ENCODE results near the gene ARHGAP26.

Gene ARHGAP26

GRCh38 chr5:143129910-143130612, 359.9 kb downstream of the ARHGAP26 start:
- DNase-seq = no peak

DNA sequence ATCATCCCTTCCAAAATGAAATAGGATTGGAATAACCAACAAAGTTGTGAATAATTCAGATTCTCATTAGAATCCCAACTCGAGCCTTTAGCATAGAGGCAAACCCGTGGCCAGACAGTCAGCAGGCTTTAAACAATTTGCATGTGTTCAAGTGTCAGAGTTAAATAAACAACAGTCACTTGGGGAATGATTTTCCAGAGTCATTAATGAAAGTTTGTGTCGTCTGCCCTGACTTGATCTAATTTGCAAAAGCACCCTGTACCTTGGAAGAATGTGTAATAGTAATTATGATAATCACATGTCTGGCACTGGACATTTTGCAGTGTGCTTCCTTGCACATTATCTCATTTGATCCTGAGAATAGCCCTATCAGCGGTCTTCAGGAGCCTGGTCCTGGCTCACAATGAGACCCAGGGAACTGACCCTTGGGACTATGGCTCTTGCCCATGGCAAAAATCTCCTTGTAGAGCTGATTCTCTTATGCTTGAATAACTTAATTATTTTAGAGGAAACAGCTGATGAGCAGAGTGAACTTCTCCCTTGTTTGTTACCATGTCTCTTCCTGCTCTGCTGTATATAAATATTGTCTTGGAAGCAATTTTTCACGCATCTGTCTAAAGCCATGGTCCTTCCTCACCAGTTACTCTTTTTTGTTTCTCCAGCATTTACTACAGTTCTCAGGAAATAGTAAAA, 360.6 kb downstream of the ARHGAP26 start:
- no peak for DNase-seq

GRCh38 chr5:143131972-143132371, 361.8 kb downstream of the ARHGAP26 start:
- DNase-seq = no peak

- DNase-seq = no peak
Observed at GRCh38 chr5:143132739-143133138, 362.6 kb downstream of the ARHGAP26 start.

DNA sequence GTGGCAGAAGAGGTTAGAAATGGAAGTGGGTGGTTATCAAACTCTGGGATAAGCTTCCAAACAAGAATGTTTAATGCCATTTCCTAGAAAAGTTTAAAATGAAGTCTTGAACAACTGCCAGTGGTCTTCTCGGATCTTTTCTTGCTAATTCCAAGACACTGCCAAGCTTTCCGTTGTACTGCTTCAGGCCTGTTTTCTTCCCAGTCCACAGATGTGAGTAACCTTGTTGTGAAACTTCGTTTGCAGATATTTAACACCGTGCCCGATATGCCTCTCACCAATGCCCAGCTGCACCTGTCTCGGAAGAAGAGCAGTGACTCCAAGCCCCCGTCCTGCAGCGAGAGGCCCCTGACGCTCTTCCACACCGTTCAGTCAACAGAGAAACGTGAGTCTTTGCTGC, 363.5 kb downstream of the ARHGAP26 start:
- DNase-seq = no peak

- no peak for DNase-seq
Observed at GRCh38 chr5:143134269-143134668, 364.1 kb downstream of the ARHGAP26 start.

DNA sequence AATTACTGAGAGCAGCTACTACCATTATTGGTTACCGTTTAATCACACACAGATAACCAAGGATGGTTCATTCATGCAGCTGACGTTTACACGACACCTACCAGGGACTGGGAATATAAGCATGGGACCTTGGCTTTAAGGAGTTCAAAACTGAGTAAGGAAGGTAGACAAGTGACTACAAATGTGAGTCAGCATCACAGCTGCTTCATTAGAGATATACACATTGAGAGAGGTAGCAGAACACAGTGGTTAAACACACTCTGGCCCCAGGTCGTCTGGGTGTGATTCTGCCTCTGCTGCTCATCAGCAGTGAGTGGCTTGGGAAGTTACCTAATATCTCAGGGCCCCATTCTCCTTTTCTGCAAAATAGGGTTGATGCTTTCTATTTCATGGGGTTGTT, 364.7 kb downstream of the ARHGAP26 start:
- DNase-seq = no peak

DNA sequence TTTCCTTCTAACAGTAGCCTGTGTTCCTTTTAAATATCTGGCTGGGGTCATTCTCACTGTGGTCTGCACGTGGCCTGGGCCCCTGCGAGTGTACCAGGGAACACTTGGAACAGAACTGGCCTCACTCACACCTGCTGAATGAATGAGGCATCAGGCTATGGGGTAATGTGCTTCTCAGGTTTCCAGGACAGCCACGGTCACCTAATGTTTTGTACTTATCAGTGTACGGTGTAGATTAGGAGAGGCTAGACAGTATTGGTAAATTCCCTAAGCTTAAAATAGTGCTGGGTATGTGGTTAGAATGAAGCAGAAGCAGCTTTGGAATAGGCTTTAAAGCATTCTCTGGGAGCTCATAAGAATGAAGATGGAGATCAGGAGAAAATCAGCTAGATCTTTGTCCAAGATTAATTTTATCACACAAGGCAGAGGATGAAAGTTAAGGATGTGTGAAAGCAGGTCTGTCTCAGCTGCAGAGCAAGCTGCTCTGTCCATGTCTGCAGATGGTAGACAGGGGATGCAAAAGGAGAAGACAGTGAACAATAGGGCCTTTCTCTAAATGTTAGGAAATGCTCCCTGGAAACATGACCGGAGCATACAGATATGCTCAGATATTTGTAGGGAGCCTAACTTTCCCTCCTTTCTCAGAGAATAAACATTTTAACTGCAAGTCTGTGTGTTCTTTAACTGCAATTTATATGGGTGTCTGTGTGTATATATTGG, 365.8 kb downstream of the ARHGAP26 start:
- no peak for DNase-seq

GRCh38 chr5:143138839-143139238, 368.7 kb downstream of the ARHGAP26 start:
- DNase-seq = no peak

- DNase-seq = no peak
Observed at GRCh38 chr5:143139585-143139984, 369.4 kb downstream of the ARHGAP26 start.

DNA sequence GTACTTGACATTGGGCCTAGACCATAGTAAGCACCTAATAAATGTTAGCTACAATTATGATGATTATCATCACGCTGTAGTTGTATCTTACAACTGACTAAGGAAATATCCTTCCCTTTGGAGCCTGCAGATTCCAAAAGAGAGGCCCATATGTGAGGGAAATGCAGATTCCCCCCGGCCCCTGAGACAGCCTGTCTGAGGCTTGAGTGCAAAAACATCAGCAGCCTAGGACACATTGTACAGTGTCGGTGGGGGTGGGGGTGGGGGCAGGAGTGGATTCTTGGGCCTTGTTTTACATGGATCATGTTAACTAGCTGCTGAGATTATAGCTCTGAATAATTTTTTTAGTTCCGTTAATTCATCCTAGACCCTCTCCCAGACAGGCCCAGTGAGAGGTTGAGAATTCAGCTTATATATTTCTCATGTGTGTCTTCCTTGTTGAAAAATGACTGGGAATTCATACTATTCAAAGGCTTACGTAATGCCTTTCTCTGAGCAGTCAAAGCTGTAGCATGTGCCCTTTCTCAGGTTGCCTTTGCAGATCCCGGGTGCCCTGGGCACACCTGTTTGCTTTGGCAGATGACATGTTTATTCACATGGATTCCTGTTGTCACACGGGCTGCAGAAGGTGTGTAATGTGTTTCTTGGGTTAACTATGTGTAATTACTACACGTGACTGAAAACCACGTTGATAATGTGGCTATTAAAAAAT, 370.5 kb downstream of the ARHGAP26 start:
- no peak for DNase-seq

DNA sequence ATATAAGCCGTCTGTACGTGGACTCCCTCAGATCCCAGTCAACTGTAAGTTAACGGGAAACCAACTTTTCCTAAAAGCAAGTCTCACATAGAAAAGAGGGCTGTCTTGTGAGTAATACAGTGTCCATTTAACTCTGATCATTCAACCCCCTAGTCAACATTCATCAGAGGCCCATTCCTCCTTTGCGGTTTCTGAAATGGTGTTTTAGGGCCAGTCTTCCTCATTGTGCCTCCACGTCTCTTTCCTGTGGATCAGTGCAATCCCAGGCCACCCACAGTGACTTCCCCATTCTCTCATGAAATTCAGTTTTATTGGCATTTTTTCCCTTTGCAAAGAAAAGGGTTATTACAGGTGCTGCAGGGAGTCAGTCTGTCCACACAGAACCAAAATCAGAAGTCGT, 371.5 kb downstream of the ARHGAP26 start:
- no peak for DNase-seq

DNA sequence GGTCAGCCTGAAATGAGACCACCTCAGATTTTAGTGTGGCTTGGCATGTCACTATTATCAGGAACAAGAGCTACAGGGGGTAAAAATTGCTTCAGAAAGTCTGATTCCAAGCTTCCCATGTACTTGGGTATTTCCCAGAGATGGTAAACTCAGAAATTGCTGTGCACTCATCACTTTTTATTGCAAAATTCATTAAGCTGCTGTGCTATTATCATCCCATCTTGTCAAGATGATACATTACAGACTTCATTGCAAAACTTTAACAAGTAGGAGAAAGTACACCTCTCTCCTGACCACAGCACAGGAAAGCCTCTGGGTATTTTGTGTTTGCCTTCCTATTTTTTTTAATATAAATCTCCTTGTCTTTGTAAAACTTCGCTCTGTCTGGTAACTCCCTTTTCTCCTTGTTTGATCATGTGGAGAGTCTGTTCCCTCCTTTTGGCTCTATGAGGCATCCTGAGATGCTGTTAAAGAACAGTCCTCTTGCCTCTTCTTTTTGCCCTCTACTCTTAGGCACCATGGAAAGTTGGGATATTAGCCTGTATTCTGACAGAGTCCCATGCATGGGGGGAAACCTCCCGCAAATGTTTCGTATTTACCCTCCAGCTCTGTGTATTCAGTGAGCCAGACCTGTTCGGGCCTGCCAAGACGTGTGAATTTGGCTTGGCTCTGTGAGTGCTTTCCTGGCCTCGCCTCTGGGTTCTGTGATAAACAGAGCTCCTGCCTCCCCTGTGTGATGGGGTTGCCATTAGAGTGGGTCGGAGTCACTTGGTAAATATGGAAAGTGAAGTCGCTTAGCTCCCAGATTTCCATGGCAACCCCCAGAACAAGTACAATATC, 372.6 kb downstream of the ARHGAP26 start:
- DNase-seq = peak; percentile 73

DNA sequence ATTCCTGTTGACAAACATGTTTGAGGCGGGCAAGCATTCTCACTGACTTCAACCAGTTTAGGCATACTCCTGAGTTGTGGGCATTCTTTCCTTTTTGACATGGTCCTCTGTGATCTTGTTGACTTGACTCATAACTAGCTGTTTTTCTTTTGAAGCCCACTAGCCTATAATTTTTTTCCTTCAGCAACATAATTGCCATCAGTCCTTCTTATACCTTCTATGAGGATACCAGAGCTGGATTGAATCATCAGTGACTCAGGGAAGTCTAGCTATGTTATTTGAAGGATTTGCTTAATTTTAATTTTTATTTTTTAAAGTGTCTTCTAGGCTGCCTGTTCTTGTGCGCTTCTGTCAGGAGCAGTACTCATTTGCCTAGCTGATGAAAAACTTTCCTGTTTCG, 373.8 kb downstream of the ARHGAP26 start:
- DNase-seq = peak; percentile 73

- DNase-seq = peak; percentile 54
Observed at GRCh38 chr5:143145243-143146160, 375.3 kb downstream of the ARHGAP26 start.

DNA sequence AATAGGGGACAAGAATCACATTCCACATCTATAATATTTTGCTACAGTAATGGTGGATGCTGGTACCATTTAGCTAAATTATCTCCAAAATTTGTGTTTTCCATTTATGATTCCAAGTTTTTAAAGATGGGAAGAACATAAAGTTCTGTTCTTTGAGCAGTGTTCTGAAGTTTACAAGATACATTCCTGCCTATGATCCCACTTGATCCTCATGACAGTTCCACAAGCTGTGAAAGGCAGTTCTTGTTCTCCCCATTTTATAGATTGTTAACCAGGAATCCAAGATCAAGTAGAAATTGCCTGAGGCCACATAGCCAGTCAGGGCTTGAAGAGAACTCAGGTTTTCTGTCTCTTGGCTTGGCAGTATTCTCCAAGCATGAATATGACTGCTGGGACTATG, 376.0 kb downstream of the ARHGAP26 start:
- DNase-seq = no peak

DNA sequence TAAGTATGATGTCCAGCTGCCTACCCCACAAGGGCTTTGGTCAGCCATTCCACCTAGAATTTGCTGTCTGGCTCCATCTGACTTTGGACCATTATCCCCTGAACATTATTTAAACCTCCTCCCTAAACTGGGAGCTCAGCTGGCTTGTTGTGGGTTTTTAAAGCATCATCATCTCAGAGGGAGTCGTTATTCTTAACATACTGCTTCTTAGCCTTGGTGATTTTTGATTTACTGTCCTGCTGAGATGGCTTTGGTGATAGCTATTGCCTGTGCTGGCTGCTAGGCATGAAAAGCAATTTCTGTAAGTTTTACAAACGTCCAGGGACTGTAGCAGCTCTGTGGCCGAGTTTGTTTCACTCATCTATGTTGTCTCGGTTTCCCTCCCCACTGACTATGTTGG, 377.2 kb downstream of the ARHGAP26 start:
- no peak for DNase-seq

DNA sequence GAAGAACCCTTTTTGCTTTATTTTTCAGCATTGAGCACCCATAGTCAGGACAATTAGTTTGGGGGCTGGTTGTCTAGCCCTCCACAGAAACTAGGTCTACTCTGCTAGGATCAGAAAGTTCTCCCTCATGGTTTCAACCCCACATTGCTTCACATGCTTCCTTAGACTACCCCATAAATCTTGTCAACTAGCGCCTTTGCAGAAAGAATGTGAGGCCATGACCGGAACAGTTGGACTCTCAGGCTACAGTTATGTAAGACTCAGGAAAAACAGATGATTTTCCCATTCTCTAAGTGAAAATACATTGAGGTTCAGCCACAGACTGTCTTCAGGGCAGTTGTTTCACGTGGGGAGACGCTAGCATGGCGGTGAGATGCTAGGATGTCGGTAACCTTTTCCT, 377.7 kb downstream of the ARHGAP26 start:
- DNase-seq = peak; percentile 67

DNA sequence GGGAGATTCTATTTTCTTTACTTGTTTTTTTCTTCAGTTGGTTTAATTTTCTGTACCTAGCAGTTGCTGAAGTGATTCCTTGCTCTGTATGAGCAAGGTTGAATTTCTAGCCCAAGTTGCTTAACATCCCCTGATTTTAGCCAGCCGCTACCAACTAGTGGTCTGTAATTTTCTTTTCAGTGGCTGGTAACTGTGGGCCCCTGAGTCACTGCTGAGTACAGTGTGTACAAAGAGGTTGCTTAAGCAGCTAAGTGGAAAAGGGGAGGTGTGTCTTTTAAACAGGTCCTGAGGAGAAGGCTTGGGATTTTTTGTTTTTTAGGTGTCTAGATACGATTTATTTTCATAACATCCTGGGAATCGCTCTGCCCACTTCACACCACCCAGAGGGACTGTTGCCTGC, 378.6 kb downstream of the ARHGAP26 start:
- DNase-seq = peak; percentile 35

- DNase-seq = no peak
Observed at GRCh38 chr5:143149759-143150158, 379.6 kb downstream of the ARHGAP26 start.

DNA sequence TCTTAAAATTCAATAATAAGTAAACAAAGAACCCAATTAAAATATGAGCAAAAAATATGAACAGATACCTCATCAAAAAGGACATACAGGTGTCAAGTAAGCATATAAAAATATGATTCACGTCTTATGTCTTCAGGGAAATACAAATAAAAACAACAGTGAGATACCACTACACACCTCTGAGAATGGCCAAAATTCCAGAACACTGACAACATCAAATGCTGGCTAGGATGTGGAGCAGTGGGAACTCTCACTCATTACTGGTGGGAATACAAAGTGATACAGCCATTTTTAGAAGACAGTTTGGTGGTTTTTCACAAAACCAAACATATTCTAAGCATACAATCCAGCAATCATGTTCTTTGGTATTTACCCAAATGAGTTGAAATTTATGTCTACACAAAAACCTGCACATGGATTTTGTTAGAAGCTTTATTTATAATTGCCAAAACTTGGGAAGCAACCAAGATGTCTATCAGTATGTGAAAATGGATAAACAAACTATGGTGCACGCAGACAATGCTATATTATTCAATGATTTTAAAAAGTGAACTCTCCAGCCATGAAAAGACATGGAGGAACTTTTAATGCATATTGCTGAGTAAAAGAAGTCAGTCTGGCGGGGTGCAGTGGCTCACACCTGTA, 381.0 kb downstream of the ARHGAP26 start:
- DNase-seq = no peak

All from fibroblast of skin of right quadriceps (primary cell).